Lung (tissue), 12 donors: ENCODE results near the gene PRPF40B. TPM values are rescaled to one million over a fixed set of nuclear protein-coding genes. Genes with fewer than 3 reads are reported as not detected.

ENCODE experiments used
- ATAC-seq: fragments of 200-7000 bp; cut with Tn5 transposase; one replicate; pipeline ENCODE4 v1.9.1; 2020; ENCODE audit warnings: moderate number of reproducible peaks; ENCODE audit not compliant: insufficient read depth, low FRiP score
- DNase-seq, 3 donors: peaks; one replicate each; pipeline ENCODE4 v3.0.0-alpha.2; 2013 to 2017
- H3K27ac ChIP-seq, 2 donors: one replicate each; pipeline ENCODE4 v1.5.1; 2013; ENCODE audit warnings: mild to moderate bottlenecking in 2 of 2, moderate library complexity in 2 of 2, control low read depth in 1 of 2, inconsistent platforms in 1 of 2, low read depth in 1 of 2, low read length in 1 of 2
- H3K27me3 ChIP-seq, 3 donors: one replicate each; pipeline ENCODE4 v1.5.1; 2013; ENCODE audit warnings: low read length in 2 of 3; ENCODE audit not compliant: control insufficient read depth in 3 of 3, insufficient read depth in 3 of 3
- H3K36me3 ChIP-seq, 4 donors: one replicate each; pipeline ENCODE4 v1.5.1; 2013; ENCODE audit warnings: low read length in 4 of 4, mild to moderate bottlenecking in 1 of 4, moderate library complexity in 1 of 4; ENCODE audit not compliant: control insufficient read depth in 4 of 4, insufficient read depth in 4 of 4
- H3K4me1 ChIP-seq, 5 donors: one replicate each; pipeline ENCODE4 v1.5.1; 2013; ENCODE audit warnings: low read length in 5 of 5, mild to moderate bottlenecking in 2 of 5, moderate library complexity in 1 of 5; ENCODE audit not compliant: control insufficient read depth in 5 of 5, insufficient read depth in 5 of 5
- H3K4me3 ChIP-seq: one replicate; pipeline ENCODE4 v1.5.1; 2013; ENCODE audit warnings: mild to moderate bottlenecking, control low read depth, moderate library complexity
- H3K9ac ChIP-seq, 2 donors: one replicate each; pipeline ENCODE4 v1.5.1; 2013; ENCODE audit warnings: low read length in 2 of 2, control low read depth in 1 of 2; ENCODE audit not compliant: insufficient read depth in 1 of 2
- H3K9me3 ChIP-seq, 4 donors: one replicate each; pipeline ENCODE4 v1.5.1; 2013; ENCODE audit warnings: low read length in 3 of 4, mild to moderate bottlenecking in 1 of 4, moderate library complexity in 1 of 4; ENCODE audit not compliant: control insufficient read depth in 4 of 4, insufficient read depth in 3 of 4
- WGBS, 2 donors: extraction: QIAGEN DNeasy Blood & Tissue Kit; methylation state at CpG; one replicate each; pipeline ENCODE4 v1.1.7; 2013; 5-methylcytosine and 5-hydroxymethylcytosine counted together
- polyA plus RNA-seq, 2 donors: library from polyadenylated mRNA; stranded (reverse); fragments of 200-250 nt; gene quantifications; one replicate each; pipeline ENCODE4 v1.2.1, GENCODE V29; 2013
- total RNA-seq, 2 donors: library from RNA; depleted of rRNA in 1 of 2; stranded (reverse); fragments of >200 nt in 1 of 2; gene quantifications; one replicate each; pipeline ENCODE4 v1.2.1, GENCODE V29; 2014 to 2021
- TF ChIP-seq, protein P1 (sequence below): IDR thresholded peaks from 2 replicates; pipeline ENCODE4 v1.5.1; 2012; ENCODE audit warnings: mild to moderate bottlenecking; ENCODE audit errors: control extremely low read depth, extremely low read depth
- donor health status: control.
- donor health status: control.
- donor health status: Bipolar disorder and iron deficiency.
- donor health status: healthy.
- donor health status: DM: yes; HTN: yes; CAD: no.

The PRPF40B gene
- total and polyA plus RNA-seq, 4 donors: 10.0 to 20.0 (median 17.1) TPM

DNA sequence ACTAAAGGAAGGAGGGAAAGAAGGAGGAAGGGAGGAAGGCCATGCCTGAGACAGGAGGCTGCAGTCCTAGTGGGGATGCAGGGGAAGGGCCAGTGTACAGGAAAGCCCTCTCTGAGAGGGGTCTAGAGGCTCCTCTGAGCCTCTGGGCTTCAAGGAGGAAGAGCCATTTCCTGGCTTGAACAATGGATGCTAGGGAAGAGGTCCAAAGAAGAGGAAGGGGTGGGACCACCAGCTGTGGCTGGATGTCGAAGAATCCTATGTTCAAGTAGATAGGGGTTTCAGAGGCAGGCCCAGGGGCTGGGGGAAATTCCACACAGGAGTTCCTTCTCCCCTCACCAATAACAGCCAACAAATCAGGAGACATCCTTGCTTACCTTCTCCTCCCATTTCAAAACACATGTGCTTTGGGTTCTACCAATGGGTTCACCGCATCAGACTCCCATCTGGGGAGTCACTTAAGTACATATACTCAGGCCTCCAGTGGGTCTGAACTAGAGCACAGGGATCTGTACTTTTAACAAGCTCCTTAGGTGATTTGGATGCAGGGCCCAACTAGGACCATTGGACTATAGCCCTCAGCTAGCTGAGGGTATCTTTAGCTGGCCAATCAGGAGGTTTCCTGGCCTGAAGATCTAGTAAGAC lies 32.4 kb downstream of the PRPF40B start:
- H3K4me1 ChIP-seq: peaks cover 0 to 20% (median 0%) of the 10 kb centered on the region in 5 donors
- no peak for ATAC-seq
- H3K27ac ChIP-seq: peak overlapping the region; percentile 34 to 51
- WGBS, 2 donors: 72 to 77% methylated on average over 2 of the region's 2 CpGs
- no peaks in the 10 kb centered on the region for H3K27me3 ChIP-seq
- peak in 1 of 3 donors; percentile 43 for DNase-seq
- H3K9me3 ChIP-seq: no peaks in the 10 kb centered on the region
- peaks cover 4 to 66% (median 51%) of the 10 kb centered on the region in 4 donors for H3K36me3 ChIP-seq
- H3K9ac ChIP-seq: no peak overlapping the region
- no peak overlapping the region for H3K4me3 ChIP-seq
- TF ChIP-seq, protein P1, sequence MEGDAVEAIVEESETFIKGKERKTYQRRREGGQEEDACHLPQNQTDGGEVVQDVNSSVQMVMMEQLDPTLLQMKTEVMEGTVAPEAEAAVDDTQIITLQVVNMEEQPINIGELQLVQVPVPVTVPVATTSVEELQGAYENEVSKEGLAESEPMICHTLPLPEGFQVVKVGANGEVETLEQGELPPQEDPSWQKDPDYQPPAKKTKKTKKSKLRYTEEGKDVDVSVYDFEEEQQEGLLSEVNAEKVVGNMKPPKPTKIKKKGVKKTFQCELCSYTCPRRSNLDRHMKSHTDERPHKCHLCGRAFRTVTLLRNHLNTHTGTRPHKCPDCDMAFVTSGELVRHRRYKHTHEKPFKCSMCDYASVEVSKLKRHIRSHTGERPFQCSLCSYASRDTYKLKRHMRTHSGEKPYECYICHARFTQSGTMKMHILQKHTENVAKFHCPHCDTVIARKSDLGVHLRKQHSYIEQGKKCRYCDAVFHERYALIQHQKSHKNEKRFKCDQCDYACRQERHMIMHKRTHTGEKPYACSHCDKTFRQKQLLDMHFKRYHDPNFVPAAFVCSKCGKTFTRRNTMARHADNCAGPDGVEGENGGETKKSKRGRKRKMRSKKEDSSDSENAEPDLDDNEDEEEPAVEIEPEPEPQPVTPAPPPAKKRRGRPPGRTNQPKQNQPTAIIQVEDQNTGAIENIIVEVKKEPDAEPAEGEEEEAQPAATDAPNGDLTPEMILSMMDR: no peak

DNA sequence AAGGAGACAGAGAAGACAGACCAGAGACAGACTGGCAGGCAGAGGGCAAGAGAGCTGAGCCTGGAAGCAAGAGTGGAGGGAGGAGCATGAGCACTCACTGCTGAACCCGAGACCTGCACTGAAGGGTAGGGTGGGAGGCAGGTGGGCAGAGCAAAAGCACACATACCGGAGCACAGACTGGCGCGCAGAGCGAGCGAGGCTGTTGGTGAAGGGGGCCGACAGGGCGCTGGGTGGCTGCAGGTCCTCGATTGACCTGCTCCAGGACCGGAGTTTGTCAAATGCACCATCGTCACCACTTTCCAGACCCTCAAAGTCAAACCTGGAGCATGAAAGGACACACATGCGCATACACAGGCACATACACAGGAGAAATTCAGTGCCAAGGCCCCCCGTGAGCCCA lies 34.9 kb downstream of the PRPF40B start:
- Histone ChIP-seq H3K27ac (no peak overlapping the region), H3K4me1 (peaks cover 10 to 34% (median 13%) of the 10 kb centered on the region in 5 donors), H3K9me3 (no peaks in the 10 kb centered on the region), H3K36me3 (peaks cover 4 to 59% (median 45%) of the 10 kb centered on the region in 4 donors), H3K9ac (no peak overlapping the region), H3K4me3 (no peak overlapping the region), H3K27me3 (no peaks in the 10 kb centered on the region)
- no peak for ATAC-seq
- 98% methylated on average over 13 of the region's 13 CpGs for WGBS, 2 donors
- no peak for DNase-seq
- TF ChIP-seq, protein P1: no peak

DNA sequence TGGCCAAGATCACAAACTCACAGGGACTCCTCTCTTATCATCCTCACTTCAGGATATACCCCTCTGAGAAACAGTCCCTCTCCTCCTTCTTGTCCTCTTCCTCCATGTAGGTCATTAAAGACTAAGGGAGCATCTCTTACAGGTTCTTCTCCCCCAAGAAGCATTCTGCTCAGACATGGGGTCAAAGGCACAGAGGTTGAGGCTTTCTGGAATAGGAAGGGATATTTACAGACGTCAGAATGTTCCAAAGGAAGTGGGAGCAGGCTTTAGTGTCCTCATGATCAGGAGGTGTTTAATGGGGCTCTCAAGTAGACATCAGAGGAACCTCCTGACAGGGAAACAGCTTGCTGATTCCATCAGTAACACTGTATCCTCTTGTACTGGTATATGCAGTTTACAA lies 36.4 kb downstream of the PRPF40B start:
- ATAC-seq: no peak
- TF ChIP-seq, protein P1: no peak
- Histone ChIP-seq H3K4me1 (peaks cover 13 to 41% (median 22%) of the 10 kb centered on the region in 5 donors), H3K27me3 (no peaks in the 10 kb centered on the region), H3K9me3 (no peaks in the 10 kb centered on the region), H3K27ac (no peak overlapping the region), H3K9ac (no peak overlapping the region), H3K36me3 (peaks cover 0 to 48% (median 35%) of the 10 kb centered on the region in 4 donors), H3K4me3 (no peak overlapping the region)
- no peak for DNase-seq
- WGBS, 2 donors: 52 to 62% methylated on average over 1 of the region's 1 CpG

DNA sequence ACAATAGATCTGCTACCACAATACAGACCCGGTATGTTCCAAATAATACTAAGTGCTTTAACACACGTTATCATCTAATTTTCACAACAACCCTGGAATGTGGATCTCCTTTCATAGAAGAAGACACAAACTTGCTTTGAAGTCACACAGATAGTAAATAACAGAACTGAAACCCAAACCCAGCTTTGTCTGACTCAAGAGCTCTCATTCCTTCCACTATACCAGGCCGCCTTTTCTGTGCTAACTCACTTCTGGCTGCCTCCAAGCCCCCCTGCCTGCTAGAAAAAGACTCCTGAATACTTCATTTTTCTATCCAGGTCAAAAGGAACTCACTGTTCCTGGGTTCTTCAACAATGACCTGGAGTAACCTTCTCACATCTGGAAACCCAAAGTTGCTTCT lies 37.8 kb downstream of the PRPF40B start:
- no peak overlapping the region for H3K9ac ChIP-seq
- 77 to 80% methylated on average over 3 of the region's 3 CpGs for WGBS, 2 donors
- H3K9me3 ChIP-seq: no peaks in the 10 kb centered on the region
- ATAC-seq (no peak), DNase-seq (no peak)
- H3K27ac ChIP-seq: no peak overlapping the region
- peaks cover 21 to 48% (median 22%) of the 10 kb centered on the region in 5 donors for H3K4me1 ChIP-seq
- TF ChIP-seq, protein P1: no peak
- H3K4me3 ChIP-seq: no peak overlapping the region
- H3K36me3 ChIP-seq: peaks cover 0 to 45% (median 32%) of the 10 kb centered on the region in 4 donors
- H3K27me3 ChIP-seq: no peaks in the 10 kb centered on the region
